HG02588 (cell line): ENCODE results near the gene MB21D2.
A peak's percentile ranks its signal among the peaks of the same experiment; 100 is the strongest.
"Not testable (repeated sequence)": the region's sequence is repeated elsewhere in the genome, so short reads cannot be mapped to it uniquely, and the experiment has no call there.

ENCODE experiments used
- ATAC-seq: cut with Tn5 transposase; IDR thresholded peaks from one replicate; pipeline ENCODE4 v1.9.1; 2021; ENCODE audit warnings: mild to moderate bottlenecking, moderate library complexity; ENCODE audit not compliant: unreplicated experiment

The MB21D2 gene, protein sequence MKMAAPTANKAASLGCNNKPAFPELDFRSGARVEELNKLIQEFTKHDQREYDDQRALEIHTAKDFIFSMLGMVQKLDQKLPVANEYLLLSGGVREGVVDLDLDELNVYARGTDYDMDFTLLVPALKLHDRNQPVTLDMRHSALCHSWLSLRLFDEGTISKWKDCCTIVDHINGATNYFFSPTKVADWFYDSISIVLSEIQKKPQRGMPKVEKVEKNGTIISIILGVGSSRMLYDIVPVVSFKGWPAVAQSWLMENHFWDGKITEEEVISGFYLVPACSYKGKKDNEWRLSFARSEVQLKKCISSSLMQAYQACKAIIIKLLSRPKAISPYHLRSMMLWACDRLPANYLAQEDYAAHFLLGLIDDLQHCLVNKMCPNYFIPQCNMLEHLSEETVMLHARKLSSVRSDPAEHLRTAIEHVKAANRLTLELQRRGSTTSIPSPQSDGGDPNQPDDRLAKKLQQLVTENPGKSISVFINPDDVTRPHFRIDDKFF

DNA sequence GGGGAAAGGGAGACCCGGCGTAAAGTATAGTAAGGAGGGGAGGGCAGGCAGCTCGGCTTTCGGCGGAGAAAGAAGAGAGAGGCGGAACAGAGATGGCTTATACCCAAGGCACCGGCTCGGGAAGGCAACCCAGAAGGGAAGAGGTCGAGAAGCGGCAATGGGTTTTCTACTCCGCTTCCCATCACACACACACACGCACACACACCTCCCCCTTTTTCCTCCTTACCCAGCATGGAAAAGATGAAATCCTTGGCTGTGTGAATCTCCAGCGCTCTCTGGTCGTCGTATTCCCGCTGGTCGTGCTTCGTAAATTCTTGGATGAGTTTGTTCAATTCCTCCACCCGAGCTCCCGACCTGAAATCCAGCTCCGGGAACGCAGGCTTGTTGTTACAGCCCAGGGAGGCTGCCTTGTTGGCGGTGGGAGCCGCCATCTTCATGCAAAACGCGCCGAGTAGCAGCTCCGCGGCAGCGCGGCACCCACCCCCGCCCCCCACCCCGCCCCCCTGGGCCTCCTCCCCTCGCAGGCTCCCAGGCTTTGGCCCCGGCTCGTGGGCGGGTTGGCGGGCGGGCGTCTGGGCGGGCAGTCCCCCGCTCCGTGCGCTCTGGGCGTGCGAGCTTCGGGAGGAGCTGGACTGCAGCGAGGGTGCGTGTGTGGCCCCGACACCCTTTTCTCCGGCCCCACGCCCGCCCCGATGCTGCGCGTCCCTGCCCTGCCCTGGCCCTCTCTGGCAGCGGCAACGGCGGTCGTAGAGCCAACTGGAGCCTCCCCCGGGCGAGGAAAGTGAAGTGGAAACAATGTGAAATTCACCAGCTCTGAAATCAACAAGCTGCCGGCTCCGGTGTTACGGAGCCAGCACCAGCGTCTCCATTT is at the start of gene MB21D2:
Gene MB21D2 (minus strand): TSS at position 453 of the 871 bp plus-strand sequence. CDS start 16 bp downstream, at position 437.
- ATAC-seq, result peak; percentile 63

DNA sequence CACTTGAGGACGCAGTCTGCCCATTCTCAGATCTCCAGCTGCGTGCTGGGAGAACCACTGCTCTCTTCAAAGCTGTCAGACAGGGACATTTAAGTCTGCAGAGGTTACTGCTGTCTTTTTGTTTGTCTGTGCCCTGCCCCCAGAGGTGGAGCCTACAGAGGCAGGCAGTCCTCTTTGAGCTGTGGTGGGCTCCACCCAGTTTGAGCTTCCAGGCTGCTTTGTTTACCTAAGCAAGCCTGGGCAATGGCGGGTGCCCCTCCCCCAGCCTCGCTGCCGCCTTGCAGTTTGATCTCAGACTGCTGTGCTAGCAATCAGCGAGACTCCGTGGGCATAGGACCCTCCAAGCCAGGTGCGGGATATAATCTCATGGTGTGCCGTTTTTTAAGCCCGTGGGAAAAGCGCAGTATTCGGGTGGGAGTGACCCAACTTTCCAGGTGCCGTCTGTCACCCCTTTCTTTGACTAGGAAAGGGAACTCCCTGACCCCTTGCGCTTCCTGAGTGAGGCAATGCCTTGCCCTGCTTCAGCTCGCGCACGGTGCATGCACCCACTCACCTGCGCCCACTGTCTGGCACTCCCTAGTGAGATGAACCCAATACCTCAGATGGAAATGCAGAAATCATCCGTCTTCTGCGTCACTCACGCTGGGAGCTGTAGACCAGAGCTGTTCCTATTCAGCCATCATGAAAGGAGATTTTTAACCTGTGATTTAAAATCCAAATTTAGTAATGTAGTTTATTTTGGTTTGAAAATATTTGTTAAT is 47.5 kb upstream of the MB21D2 start:
- not testable (repeated sequence) for ATAC-seq

DNA sequence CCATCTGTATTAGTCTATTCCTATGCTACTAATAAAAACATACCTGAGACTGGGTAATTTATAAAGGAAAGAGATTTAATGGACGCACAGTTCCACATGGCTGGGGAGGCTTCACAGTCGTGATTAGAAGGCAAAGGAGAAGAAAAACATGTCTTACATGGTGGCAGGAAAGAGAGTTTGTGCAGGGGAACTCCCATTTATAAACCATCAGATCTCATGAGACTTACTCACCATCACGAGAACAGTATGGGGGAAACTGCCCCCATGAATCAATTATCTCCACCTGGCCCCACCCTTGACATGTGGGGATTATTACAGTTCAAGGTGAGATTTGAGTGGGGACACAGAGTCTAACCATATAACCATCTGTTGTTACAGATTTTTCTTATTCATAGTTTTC is 42.1 kb upstream of the MB21D2 start:
- no peak for ATAC-seq

DNA sequence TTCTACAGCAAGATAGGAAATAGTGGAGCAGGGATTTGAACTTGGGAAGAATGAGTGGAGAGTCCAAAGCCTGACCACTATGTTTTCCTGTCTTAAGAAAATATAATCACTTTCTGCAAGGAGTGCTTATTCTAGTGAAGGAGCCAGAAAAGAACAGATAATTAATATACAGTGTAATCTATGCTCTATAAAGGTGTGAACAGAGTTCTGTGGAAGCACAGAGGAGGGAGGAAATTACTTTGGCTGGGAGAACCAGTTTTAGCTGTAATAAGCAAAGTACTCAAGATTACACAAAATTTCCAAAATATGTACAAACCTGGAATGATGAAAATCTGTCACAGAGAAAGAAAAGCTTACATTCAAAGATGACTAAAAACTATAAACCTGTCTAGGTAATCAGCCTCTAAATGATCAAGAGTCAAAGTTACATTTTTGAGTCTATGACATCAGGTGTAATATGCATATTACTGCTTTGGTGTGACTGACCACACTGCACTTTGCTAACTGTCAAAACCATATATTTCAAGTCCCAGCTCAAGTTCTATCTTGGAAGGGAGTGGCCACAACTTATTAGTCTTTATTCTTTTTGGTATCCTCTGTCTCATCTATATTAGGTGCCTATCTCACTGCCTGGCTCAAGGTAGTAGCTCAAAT is 40.7 kb upstream of the MB21D2 start:
- no peak for ATAC-seq

DNA sequence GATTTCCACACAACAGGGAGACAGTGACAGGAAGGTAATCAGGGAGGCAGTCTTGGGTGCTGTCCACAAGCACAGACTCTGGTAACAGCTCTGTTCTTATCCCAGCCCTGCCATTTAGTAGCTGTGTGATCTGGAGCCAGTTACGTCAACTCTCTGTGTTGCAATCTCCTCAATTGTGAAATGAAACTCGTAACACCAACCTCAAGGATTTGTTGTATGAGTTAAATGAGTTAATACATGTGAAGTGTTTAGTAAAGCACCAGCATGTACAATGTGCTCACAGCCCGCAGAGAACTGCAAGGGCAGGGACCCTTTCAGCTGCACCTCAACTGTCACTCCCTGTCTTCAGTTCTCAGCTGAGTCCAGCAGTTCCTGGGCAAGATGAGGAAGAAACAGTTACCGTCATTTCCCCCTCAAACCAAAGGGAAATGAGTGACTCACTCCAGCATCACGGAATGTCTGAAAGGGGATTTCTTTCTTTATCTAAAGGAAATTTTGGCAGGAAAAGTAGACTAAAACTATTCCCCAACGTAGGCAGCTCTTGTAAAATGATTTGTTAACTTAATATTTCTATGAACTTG is 39.9 kb upstream of the MB21D2 start:
- peak; percentile 55 for ATAC-seq

DNA sequence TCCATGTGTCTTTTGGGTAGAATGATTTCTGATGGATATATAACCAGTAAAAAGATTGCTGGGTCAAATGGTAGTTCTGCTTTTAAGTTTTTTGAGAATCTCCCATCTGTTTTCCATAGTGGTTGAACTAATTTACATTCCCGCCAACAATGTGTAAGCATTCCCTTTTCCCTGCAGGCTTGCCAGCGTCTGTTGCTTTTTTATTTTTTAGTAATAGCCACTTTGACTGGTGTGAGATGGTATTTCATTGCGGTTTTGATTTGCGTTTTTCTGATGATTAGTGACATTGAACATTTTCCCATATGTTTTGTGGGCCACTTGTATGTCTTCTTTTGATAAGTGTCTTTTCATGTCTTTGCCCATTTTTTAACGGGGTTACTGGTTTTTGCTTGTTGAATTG is 36.3 kb upstream of the MB21D2 start:
- no peak for ATAC-seq

DNA sequence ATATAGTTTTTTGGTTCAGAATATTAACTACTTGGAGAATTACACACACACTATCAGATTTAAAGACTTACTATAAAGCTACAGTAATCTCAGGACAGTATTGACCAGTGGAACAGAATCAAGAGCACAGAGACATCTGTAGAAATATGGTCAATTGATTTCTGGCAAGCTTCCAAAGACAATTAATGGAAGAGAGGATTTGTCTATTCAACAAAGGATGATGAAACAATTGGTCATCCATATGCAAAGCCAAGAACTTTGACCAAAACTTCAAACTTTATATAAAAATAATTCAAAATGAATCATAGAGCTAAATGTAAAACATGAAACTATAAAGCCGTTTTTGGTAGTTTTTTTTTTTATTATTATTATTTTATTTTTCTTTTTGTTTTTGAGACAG is 29.8 kb upstream of the MB21D2 start:
- ATAC-seq, result no peak

DNA sequence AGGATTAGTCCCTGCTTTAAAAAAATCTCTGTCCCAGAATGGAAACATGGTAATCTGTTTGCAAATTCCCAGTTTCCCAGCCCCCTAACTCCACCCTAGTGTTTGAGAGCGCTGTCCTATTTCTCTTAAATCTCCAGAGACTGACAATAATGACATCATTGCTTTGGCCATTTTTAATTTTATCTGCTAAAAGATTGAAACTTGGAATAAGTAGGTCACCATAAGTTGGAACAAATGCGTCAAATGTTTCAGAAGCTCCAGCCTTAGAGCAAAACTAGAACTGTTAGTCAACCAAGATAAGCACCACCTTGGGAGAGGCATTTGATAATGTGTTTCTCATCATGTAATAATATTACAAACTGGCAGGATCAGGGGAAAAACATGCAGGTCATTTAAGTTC is 25.7 kb upstream of the MB21D2 start:
- no peak for ATAC-seq

DNA sequence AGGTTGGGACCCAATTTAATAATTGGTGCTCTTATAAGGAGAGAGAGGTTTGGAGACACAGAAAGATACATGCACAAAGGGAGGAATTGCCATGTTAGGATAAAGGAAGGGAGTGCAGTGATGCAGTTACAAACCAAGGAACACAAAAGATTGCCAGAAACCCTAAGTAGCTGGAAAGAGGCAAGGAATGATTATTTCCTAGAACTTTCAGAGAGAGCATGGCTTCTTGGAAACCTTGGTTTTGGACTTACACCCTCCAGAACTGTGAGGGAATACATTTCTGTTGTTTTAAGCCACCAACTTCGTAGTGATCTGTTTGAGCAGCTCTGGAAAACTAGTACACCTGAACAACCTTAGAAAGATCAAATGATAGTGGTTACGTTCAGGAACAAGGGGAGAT is 25.0 kb upstream of the MB21D2 start:
- no peak for ATAC-seq

DNA sequence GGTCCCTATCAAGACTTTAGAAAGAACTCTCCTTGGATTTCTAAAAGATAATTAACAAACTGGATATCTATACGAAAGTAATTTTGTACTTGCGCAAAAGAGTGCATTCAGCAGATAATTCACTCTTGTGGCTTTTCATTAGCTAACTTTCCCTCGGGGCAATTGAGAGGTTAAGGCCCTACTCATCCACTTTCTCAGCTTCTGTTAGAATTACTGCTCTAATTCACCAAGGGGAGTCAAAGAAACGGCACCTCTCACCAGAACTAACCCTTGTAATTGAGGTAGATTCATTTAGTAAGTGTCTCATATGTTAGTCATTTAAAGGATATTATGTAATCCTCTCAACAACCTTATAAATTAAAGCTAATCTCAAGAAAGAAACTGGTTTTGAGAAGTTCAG is 22.5 kb upstream of the MB21D2 start:
- ATAC-seq, result no peak

DNA sequence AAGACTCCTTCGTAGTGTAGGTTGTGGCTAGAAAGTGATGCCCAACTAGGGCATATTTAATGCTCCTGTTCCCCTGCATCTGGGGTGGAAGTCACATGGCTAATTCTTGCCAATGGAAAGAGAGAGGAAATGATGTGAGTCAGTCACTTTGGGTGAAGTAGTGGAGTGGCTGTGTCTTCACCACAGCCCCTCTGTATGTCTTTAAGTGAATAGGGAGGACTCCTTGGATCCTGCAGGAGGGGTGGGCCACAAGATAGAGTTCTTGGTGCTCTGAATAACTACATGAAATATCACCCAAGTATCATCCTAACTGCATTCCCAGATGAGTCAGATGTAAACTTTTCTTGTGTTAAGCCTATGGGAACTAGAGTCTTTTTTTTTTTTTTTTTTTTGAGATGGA is 17.8 kb upstream of the MB21D2 start:
- ATAC-seq, result no peak

DNA sequence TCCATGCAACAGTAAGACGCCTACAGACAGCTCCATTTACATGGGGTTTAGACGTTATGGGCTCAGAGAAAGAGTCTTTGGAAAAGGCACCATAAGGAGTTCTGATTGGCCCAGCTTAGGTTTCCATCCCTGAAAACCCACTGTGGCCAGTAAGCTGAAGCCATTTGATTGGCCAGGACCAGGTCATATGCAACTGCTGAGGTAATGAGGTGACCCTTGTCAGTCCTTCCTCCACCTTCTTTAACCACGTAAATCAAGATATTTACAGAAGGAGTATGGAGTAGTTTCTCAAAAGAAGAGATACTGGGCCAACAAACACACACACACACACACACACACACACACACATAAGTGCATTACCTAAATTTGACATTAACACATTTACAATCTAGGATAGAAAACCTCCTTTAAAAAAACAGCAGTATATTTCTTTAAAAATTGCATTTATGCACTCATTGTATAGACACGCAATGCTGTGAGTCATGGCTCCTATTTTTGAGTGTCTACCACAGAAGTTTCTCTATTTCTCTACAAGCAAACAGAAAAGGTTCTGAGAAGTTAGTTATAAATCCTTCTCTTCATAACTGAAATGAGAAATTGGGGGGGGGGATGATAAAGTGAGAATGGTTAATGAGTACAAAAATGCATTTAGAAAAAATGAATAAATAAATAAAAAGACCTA is 16.3 kb upstream of the MB21D2 start:
- no peak for ATAC-seq

DNA sequence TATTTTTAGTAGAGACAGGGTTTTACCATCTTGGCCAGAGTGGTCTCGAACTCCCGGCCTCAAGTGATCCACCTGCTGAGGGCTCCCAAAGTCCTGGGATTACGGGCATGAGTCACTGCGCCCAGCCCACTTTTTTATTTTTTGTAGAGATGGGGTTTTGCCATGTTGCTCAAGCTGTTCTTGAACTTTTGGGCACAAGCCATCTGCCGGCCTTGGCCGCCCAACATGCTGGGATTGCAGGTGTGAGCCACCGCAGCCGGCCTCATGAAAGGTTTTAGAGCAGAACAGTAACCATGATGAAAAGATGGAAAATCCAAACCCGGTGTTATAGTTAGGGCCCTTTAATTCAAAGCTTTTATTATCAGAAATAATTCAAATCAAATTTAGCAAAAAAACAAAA is 15.6 kb upstream of the MB21D2 start:
- ATAC-seq, result no peak

DNA sequence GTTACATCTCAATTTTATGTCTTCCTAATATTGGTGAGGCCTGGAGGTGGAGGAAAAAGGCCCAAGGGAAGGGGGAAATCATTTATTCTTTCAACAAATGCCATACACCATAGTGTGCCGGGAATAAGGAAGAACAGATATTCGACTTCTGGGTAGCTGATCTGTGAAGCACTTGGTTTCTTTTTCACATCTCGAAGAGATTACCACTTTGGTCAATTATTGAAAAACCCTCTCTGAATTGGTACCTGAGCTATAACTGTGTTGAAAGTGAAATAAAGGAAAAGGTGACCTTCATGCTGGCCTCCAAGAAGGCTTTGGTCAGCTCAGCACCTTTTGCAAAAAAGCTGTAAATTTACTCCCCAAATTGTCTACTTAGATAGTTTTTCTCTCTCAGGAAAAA is 14.2 kb upstream of the MB21D2 start:
- ATAC-seq, result no peak

DNA sequence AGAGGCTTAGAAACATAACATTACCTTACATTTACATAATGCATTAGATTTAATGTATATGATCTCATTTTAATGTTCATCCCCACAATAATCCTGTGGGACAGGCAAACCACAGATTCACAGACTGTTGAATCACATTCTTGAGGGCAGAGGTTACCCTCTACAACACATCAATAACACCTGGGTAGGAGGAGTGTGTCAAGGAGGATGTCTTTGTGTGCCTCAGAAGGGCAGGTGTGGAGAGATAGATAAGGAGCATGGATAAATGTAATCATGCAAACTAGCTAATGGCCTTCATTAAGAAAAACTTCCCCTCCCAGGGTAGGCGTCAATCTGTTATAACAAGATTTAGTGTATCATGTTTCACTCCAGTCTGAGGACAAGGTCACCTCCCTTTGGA is 12.9 kb upstream of the MB21D2 start:
- ATAC-seq, result no peak

DNA sequence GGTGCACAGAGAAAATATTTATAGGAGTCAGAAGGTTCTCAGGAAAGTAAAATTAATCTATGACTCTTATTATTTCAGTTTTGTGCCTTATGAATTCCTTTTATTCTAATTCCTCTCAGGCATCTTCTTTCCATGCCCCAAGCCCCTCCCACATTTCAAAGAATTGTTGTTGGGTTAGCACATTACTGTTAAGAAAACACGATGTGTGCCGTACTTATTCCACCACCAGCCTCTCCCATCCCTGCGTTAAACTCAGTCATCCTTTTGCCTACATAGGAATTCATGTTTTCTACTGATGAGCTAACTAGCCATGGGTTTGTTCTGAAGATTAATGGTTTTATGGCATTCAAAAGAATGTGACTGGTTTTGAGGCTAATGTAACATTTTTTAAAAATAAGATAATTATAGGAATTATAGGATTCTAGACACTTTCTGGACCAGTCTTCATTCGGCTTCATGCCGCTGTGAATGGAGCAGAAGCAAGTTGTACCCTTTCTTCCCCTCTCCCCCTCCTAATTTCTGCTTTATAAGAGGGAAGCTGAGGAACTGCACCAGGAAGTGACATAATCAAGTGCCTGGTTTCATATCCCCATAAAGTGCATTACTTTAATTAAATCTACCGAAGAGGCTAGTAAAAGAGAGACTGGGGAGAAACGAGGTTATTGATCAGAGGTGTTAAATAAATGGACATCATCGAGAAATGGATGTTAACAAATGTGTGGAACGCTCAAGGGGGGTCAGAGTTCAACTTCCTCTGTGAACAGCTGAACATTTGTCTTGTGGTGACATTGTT is 12.3 kb upstream of the MB21D2 start:
- ATAC-seq, result no peak

DNA sequence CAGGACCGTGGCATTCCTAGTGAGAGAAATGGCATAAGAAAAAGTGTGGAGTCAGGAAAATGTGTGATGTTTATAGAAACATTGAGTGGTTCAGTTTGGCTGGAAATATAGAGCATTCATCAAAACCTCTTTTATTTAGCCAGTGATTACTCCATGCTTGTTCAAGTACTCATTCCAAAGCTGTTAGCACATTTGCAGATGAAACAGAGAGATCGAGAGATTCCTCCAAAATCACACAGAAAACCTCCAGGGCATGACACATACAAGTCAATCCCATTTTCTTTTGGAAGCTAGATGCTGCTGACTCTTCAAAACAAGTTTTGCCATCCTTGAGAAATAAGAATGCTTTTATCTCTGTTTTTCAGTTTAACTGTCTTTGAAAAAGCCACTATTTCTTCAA is 11.5 kb upstream of the MB21D2 start:
- no peak for ATAC-seq

DNA sequence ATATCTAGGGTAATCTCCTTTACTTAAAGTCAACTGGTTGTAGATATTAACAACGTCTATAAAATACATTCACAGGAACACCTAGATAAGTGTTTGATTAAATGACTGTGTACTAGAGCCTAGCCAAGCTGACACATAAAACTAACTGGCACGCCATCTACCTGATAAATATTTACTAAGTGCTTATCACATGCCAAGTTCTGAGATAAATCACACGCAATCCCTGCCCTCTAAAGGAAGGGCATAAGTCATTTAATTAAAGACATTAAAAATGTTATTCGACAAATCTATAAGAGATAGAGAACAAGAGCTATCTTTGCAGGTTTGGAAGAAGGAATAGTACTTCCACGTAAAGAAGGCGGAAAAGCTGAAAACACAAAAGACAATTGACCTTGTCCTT is 11.1 kb upstream of the MB21D2 start:
- ATAC-seq, result no peak

DNA sequence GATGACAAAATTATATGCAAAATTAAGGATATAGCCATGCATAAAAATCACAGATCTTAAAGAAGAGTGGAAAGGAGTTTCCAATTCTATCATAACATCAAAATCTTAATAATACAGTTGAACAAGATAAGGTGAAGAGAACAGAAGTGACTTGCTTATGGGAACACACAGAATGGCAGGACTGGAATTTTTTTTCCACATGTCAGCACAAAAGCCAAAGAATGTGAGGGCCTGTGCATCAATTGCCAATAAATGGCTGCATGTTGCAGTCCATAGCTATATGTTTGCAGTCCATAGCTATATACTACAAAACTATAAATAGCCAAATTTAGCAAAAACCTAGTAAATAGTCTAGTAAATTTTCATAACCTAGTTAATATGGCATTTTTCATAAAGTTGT is 10.4 kb upstream of the MB21D2 start:
- ATAC-seq, result no peak
